PC-3 (cell line): Measurements from ENCODE around the gene HSD3B7. TPM values are rescaled to one million over a fixed set of nuclear protein-coding genes. Genes with fewer than 3 reads are reported as not detected.

ENCODE experiments used
- ATAC-seq: fragments of 200-7000 bp; cut with Tn5 transposase; 2 replicates; pipeline ENCODE4 v1.9.1; 2020; ENCODE audit warnings: mild to moderate bottlenecking, moderate library complexity
- BruUV-seq: library from RNA; stranded (reverse); fragments of 400-500 nt; replicated peaks from 2 replicates; lab custom pipeline; 2021; lab: Mats Ljungman, UMichigan
- CTCF ChIA-PET: fragments of 300-600 bp; sonication (Branson Sonifier 250); formaldehyde crosslinking; loops from one replicate; lab custom pipeline; 2022; ENCODE audit warnings: antibody characterized with exemption; lab: Charles Lee
- POLR2A ChIA-PET: fragments of 300-600 bp; sonication (Branson Sonifier 250); formaldehyde crosslinking; loops from one replicate; lab custom pipeline; 2022; ENCODE audit warnings: antibody characterized with exemption; ENCODE audit not compliant: unreplicated experiment; lab: Charles Lee
- DNase-seq: peaks from one replicate; pipeline ENCODE4 v3.0.0-alpha.2; 2015
- H2AFZ ChIP-seq: fragments of 300-600 bp; sonication (generic); 2 replicates; pipeline ENCODE4 v1.6.0; 2016; ENCODE audit warnings: antibody characterized with exemption, low read length
- H3F3A ChIP-seq: fragments of 300-600 bp; sonication (generic); one replicate; pipeline ENCODE4 v1.6.0; 2017; ENCODE audit warnings: antibody characterized with exemption, low read length, control low read depth, mild to moderate bottlenecking; ENCODE audit not compliant: unreplicated experiment
- H3K27ac ChIP-seq: fragments of 300-600 bp; sonication (generic); 2 replicates; pipeline ENCODE4 v1.5.1; 2016; ENCODE audit warnings: mild to moderate bottlenecking, low read length
- H3K27me3 ChIP-seq: fragments of 300-600 bp; sonication (generic); 2 replicates; pipeline ENCODE4 v1.6.1; 2016; ENCODE audit warnings: low read length, mixed read lengths
- H3K36me3 ChIP-seq: fragments of 300-600 bp; sonication (generic); 2 replicates; pipeline ENCODE4 v1.6.1; 2016; ENCODE audit warnings: low read depth, mixed run types, low read length, mixed read lengths
- H3K4me1 ChIP-seq: fragments of 300-600 bp; sonication (generic); 2 replicates; pipeline ENCODE4 v1.5.1; 2016; ENCODE audit warnings: low read length; ENCODE audit not compliant: insufficient read depth
- H3K4me2 ChIP-seq: fragments of 300-600 bp; sonication (generic); 2 replicates; pipeline ENCODE4 v1.6.0; 2016; ENCODE audit warnings: low read length
- H3K4me3 ChIP-seq: fragments of 300-600 bp; sonication (generic); 2 replicates; pipeline ENCODE4 v1.5.1; 2016; ENCODE audit warnings: mild to moderate bottlenecking, low read length, mixed read lengths
- H3K79me2 ChIP-seq: fragments of 300-600 bp; sonication (generic); 2 replicates; pipeline ENCODE4 v1.6.1; 2017; ENCODE audit warnings: low read length, mixed read lengths
- H3K9ac ChIP-seq: fragments of 300-600 bp; sonication (generic); 2 replicates; pipeline ENCODE4 v1.6.0; 2016; ENCODE audit warnings: mild to moderate bottlenecking, low read length
- H3K9me2 ChIP-seq: fragments of 300-600 bp; sonication (generic); replicated peaks from 2 replicates; pipeline ENCODE4 v1.6.1; 2016; ENCODE audit warnings: mixed run types, low read length, mixed read lengths
- H3K9me3 ChIP-seq: fragments of 300-600 bp; sonication (generic); 2 replicates; pipeline ENCODE4 v1.6.1; 2016; ENCODE audit warnings: low read length, mixed read lengths
- H4K20me1 ChIP-seq: fragments of 300-600 bp; sonication (generic); 2 replicates; pipeline ENCODE4 v1.6.1; 2016; ENCODE audit warnings: low read length, mixed read lengths
- CTCF ChIP-seq: fragments of 300-600 bp; sonication (generic); conservative IDR thresholded peaks from 2 replicates; pipeline ENCODE4 v1.5.1; 2017; ENCODE audit warnings: antibody characterized with exemption, low read depth, mild to moderate bottlenecking, low read length
- EZH2 ChIP-seq: fragments of 300-600 bp; sonication (generic); IDR thresholded peaks from one replicate; pipeline ENCODE4 v1.6.1; 2017; ENCODE audit warnings: antibody characterized with exemption, mild to moderate bottlenecking, low read length; ENCODE audit not compliant: unreplicated experiment
- EZH2phosphoT487 ChIP-seq: fragments of 300-600 bp; sonication (generic); IDR thresholded peaks from 2 replicates; pipeline ENCODE4 v1.6.1; 2018; ENCODE audit warnings: mild to moderate bottlenecking, antibody characterized with exemption, low read length, borderline replicate concordance
- intact Hi-C: fragments of 100-400 bp; cut with micrococcal nuclease; formaldehyde crosslinking; loops from 2 replicates; pipeline ENCODE4 v1.9.0; 2023
- total RNA-seq: library from RNA; depleted of rRNA; stranded (reverse); fragments of >200 nt; gene quantifications from 2 replicates; pipeline ENCODE4 v1.2.3, GENCODE V29; 2014

HSD3B7 gene
- total RNA-seq, 1 experiment from 2014 or later: 16.3 TPM

DNA sequence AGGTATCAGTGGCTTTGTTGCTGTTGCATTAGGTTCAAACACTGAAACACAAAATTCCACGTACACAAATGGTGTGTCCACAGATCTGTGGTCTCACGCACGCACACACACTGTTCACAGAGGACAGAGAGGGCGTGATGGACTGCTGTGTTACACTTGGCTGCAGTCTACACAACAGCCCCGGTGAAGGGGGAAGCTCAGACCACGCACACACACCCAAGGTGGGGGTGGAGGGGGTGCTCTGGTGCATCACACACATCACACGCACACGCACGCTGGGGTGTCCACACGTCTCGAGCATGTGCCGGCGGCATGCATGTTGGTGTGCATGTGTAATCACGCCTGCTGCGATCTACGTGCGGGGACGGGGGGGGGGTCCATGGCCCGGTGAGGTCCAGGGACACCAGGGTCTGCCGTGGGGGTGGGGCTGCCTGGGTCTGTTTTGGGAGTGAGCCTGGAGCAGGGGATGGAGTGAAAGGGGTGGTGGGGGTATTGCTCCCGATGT, 7.3 kb downstream of the HSD3B7 start:
- H3K9me2 ChIP-seq: no peaks in the 10 kb centered on the region
- ATAC-seq: no peak
- CTCF ChIA-PET: no interaction called here
- DNase-seq: no peak
- no peak overlapping the region for H3K9ac ChIP-seq
- no peaks in the 10 kb centered on the region for H3F3A ChIP-seq
- no peaks in the 10 kb centered on the region for H4K20me1 ChIP-seq
- no peaks in the 10 kb centered on the region for H3K79me2 ChIP-seq
- H2AFZ ChIP-seq: no peak overlapping the region
- no peak overlapping the region for H3K27ac ChIP-seq
- intact Hi-C loops: no loop called here
- TF ChIP-seq EZH2 (no peak), CTCF (no peak), EZH2phosphoT487 (no peak)
- no peaks in the 10 kb centered on the region for H3K36me3 ChIP-seq
- H3K9me3 ChIP-seq: no peaks in the 10 kb centered on the region
- POLR2A ChIA-PET: no interaction called here
- no peak overlapping the region for H3K4me3 ChIP-seq
- H3K4me1 ChIP-seq: peaks cover 7% of the 10 kb centered on the region; the same call in 1 of the 2 replicates
- no TSS peak for BruUV-seq
- no peaks in the 10 kb centered on the region for H3K27me3 ChIP-seq
- H3K4me2 ChIP-seq: no peak overlapping the region

DNA sequence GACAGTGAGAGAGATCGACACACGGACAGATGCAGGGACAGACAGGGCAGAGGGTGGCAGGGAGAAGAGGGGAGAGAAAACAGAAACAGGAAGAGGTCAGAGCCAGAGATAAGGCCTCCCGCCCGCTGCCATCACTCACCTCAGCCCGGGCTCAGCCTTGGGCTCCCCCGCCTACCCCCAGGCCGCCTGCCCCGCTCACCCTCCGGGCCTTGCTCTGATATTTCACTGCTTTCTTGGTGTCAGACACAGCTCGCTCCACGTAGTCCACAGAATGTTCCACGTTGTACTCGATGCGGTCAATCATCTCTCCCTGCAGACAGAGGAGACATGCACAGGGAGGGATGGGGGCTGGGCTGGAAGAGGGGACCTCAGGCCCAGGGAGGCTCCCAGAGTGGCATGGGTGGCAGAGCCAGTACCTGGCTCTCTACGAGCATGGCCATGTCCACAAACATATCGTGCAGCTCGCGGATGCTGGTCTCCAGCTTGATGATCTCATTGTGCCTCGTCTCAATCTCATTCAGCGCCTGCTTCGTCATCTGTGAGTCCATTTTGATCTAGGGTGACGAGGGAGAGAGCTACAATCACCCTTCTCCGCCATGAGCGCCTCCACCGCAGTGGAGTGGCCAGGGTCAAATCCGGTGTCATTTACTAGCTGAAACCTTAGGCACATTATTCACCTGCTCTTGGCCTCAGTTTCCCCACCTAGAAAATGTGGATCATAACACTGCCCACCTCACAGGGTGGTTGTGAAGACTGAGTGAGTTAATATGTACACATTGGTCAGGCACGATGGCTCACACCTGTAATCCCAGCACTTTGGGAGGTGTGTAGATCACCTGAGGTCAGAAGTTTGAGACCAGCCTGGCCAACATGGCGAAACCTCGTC, 8.2 kb downstream of the HSD3B7 start:
- Histone ChIP-seq H4K20me1 (no peaks in the 10 kb centered on the region), H2AFZ (no peak overlapping the region), H3K4me2 (no peak overlapping the region), H3K79me2 (no peaks in the 10 kb centered on the region), H3K9me3 (no peaks in the 10 kb centered on the region), H3K9me2 (no peaks in the 10 kb centered on the region), H3K4me3 (no peak overlapping the region), H3K27ac (no peak overlapping the region), H3K36me3 (no peaks in the 10 kb centered on the region), H3F3A (no peaks in the 10 kb centered on the region), H3K9ac (no peak overlapping the region), H3K27me3 (no peaks in the 10 kb centered on the region), H3K4me1 (peaks cover 16% of the 10 kb centered on the region)
- TF ChIP-seq EZH2: no peak
- TF ChIP-seq CTCF: no peak
- TF ChIP-seq EZH2phosphoT487: no peak
- DNase-seq: no peak
- ATAC-seq: no peak
- BruUV-seq: no TSS peak
- intact Hi-C loops: no loop called here
- CTCF ChIA-PET: no interaction called here
- POLR2A ChIA-PET: no interaction called here

- H3K4me1 ChIP-seq: peaks cover 31% of the 10 kb centered on the region
- ATAC-seq (no peak), DNase-seq (no peak)
- no peaks in the 10 kb centered on the region for H4K20me1 ChIP-seq
- no peaks in the 10 kb centered on the region for H3K36me3 ChIP-seq
- no peaks in the 10 kb centered on the region for H3K9me3 ChIP-seq
- H3K27ac ChIP-seq: 0 out of 2 replicates have a peak overlapping the region, but pooled peaks have one; percentile 74
- peak overlapping the region; percentile 83; the same call in 1 of the 2 replicates for H3K4me3 ChIP-seq
- no peaks in the 10 kb centered on the region for H3F3A ChIP-seq
- peak overlapping the region; percentile 71; the same call in 1 of the 2 replicates for H2AFZ ChIP-seq
- peak overlapping the region; percentile 85; the same call in 1 of the 2 replicates for H3K9ac ChIP-seq
- no peaks in the 10 kb centered on the region for H3K27me3 ChIP-seq
- no TSS peak for BruUV-seq
- CTCF ChIA-PET: no interaction called here
- peak overlapping the region; percentile 100 for H3K4me2 ChIP-seq
- TF ChIP-seq EZH2phosphoT487 (no peak), CTCF (no peak), EZH2 (no peak)
- no peaks in the 10 kb centered on the region for H3K9me2 ChIP-seq
- POLR2A ChIA-PET: no interaction called here
- H3K79me2 ChIP-seq: no peaks in the 10 kb centered on the region
- intact Hi-C loops: loop anchor here (5.0 kb wide), 2 partner anchors 36 to 76 kb away; partner anchors contain the start of genes STX4, ZNF646 and ZNF668
Measured at GRCh38 chr16:30995927-30996323, 10.9 kb downstream of the HSD3B7 start.
